ENCODE data around the gene SEZ6. TPM values are rescaled to one million over a fixed set of nuclear protein-coding genes. Genes with fewer than 3 reads are reported as not detected.

Gene SEZ6
- total and polyA plus RNA-seq, 10 of the 15 experiments (the other 5 are each of a cell fraction or from before 2014, with no cell fraction given) = 0.05 to 0.87 (median 0.17) TPM; not detected in 4

DNA sequence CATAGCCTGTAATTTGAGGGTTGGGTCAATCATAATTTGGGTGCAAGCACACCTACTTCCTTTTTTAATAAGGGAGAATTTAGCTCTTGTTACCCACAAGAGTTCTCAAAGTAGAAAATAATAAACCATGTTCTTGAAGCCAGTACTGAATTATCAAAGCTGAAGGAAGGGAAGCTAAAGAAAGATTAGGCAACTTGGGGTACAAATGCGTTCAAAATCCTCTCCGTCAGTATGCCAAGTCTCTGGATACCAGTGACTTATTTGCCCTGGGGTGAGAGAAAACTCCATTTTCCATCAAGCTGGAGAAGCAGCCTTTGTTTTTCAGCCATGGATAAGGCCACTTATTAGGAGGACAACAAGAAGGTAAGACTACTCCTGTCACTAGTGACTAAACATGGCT is 79.5 kb downstream of the SEZ6 start (continued):
- TF ChIP-seq ZNF274 (IDR thresholded peaks at IDR 0.05; ENCODE audit: insufficient read depth, insufficient read length) (no peak), ATF7 (IDR thresholded peaks at IDR 0.05; ENCODE audit: low read depth) (peak; percentile 5; the same call in 1 of the 2 replicates), KAT2A (conservative IDR thresholded peaks at IDR 0.05; ENCODE audit: control insufficient read depth, low read depth, low read length) (no peak), MEF2A (IDR thresholded peaks at IDR 0.05; ENCODE audit: insufficient read depth, low read depth, low read length) (no peak), SRF (IDR thresholded peaks at IDR 0.05; ENCODE audit: low read depth in 2 of 2, low read length in 2 of 2) (no peak), CEBPB (IDR thresholded peaks at IDR 0.05; ENCODE audit: borderline replicate concordance in 1 of 2, low read depth in 2 of 2, low read length in 2 of 2) (no peak)
- TF ChIP-seq, protein P1, sequence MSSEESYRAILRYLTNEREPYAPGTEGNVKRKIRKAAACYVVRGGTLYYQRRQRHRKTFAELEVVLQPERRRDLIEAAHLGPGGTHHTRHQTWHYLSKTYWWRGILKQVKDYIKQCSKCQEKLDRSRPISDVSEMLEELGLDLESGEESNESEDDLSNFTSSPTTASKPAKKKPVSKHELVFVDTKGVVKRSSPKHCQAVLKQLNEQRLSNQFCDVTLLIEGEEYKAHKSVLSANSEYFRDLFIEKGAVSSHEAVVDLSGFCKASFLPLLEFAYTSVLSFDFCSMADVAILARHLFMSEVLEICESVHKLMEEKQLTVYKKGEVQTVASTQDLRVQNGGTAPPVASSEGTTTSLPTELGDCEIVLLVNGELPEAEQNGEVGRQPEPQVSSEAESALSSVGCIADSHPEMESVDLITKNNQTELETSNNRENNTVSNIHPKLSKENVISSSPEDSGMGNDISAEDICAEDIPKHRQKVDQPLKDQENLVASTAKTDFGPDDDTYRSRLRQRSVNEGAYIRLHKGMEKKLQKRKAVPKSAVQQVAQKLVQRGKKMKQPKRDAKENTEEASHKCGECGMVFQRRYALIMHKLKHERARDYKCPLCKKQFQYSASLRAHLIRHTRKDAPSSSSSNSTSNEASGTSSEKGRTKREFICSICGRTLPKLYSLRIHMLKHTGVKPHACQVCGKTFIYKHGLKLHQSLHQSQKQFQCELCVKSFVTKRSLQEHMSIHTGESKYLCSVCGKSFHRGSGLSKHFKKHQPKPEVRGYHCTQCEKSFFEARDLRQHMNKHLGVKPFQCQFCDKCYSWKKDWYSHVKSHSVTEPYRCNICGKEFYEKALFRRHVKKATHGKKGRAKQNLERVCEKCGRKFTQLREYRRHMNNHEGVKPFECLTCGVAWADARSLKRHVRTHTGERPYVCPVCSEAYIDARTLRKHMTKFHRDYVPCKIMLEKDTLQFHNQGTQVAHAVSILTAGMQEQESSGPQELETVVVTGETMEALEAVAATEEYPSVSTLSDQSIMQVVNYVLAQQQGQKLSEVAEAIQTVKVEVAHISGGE (CRISPR knock-in tag; IDR thresholded peaks at IDR 0.05) = no peak
- TF ChIP-seq, protein P2, sequence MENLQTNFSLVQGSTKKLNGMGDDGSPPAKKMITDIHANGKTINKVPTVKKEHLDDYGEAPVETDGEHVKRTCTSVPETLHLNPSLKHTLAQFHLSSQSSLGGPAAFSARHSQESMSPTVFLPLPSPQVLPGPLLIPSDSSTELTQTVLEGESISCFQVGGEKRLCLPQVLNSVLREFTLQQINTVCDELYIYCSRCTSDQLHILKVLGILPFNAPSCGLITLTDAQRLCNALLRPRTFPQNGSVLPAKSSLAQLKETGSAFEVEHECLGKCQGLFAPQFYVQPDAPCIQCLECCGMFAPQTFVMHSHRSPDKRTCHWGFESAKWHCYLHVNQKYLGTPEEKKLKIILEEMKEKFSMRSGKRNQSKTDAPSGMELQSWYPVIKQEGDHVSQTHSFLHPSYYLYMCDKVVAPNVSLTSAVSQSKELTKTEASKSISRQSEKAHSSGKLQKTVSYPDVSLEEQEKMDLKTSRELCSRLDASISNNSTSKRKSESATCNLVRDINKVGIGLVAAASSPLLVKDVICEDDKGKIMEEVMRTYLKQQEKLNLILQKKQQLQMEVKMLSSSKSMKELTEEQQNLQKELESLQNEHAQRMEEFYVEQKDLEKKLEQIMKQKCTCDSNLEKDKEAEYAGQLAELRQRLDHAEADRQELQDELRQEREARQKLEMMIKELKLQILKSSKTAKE (IDR thresholded peaks at IDR 0.05; ENCODE audit: low read depth, poor library complexity, severe bottlenecking) = no peak

Measured in GM12878 (cell line).